DOHH2 (cell line): ENCODE results near the gene CHCHD6.

Source experiments
- H3F3A ChIP-seq: fragments of 200-600 bp; sonication (generic), shearing (Covaris generic); 2 replicates; pipeline ENCODE4 v1.6.0; 2016; ENCODE audit warnings: antibody characterized with exemption, mild to moderate bottlenecking; ENCODE audit not compliant: control insufficient read depth, insufficient read depth
- H3K27ac ChIP-seq: fragments of 200-600 bp; sonication (generic); 2 replicates; pipeline ENCODE4 v1.5.1; 2014; ENCODE audit warnings: low read depth, mild to moderate bottlenecking, low read length, moderate library complexity
- H3K27me3 ChIP-seq: fragments of 200-600 bp; sonication (generic); 2 replicates; pipeline ENCODE4 v1.6.1; 2014; ENCODE audit warnings: mild to moderate bottlenecking, low read length, mixed read lengths; ENCODE audit not compliant: control insufficient read depth
- H3K36me3 ChIP-seq: fragments of 200-600 bp; sonication (generic); 2 replicates; pipeline ENCODE4 v1.6.1; 2014; ENCODE audit warnings: mild to moderate bottlenecking, low read length, moderate library complexity, mixed read lengths; ENCODE audit not compliant: control insufficient read depth
- H3K4me1 ChIP-seq: fragments of 200-600 bp; sonication (generic); 2 replicates; pipeline ENCODE4 v1.6.1; 2014; ENCODE audit warnings: mild to moderate bottlenecking, low read length, mixed read lengths; ENCODE audit not compliant: control insufficient read depth
- H3K4me2 ChIP-seq: fragments of 200-600 bp; sonication (generic); 2 replicates; pipeline ENCODE4 v1.6.0; 2014; ENCODE audit warnings: mild to moderate bottlenecking, low read length, moderate library complexity
- H3K4me3 ChIP-seq: fragments of 200-600 bp; sonication (generic); 2 replicates; pipeline ENCODE4 v1.5.1; 2014; ENCODE audit warnings: mild to moderate bottlenecking, low read length, mixed read lengths
- H3K79me2 ChIP-seq: fragments of 200-600 bp; sonication (generic); 2 replicates; pipeline ENCODE4 v1.6.1; 2014; ENCODE audit warnings: mild to moderate bottlenecking, low read length, mixed read lengths; ENCODE audit not compliant: control insufficient read depth
- H3K9me2 ChIP-seq: fragments of 200-600 bp; sonication (generic); replicated peaks from 2 replicates; pipeline ENCODE4 v1.6.1; 2014; ENCODE audit warnings: mild to moderate bottlenecking, low read length, mixed read lengths; ENCODE audit not compliant: control insufficient read depth
- H3K9me3 ChIP-seq: fragments of 200-600 bp; sonication (generic); 2 replicates; pipeline ENCODE4 v1.6.1; 2014; ENCODE audit warnings: antibody characterized with exemption, low read length, mixed read lengths; ENCODE audit not compliant: control insufficient read depth, insufficient read depth
- H4K20me1 ChIP-seq: fragments of 200-600 bp; sonication (generic); 2 replicates; pipeline ENCODE4 v1.6.0; 2014; ENCODE audit warnings: low read depth, mild to moderate bottlenecking, antibody characterized with exemption, low read length, moderate library complexity; ENCODE audit not compliant: control insufficient read depth, insufficient read depth
- CTCF ChIP-seq: fragments of 200-600 bp; sonication (generic); IDR thresholded peaks from one replicate; pipeline ENCODE4 v1.5.1; 2014; ENCODE audit warnings: antibody characterized with exemption, mild to moderate bottlenecking, low read depth, low read length; ENCODE audit not compliant: poor library complexity, severe bottlenecking
- EZH2phosphoT487 ChIP-seq: fragments of 200-600 bp; sonication (generic); IDR thresholded peaks from 2 replicates; pipeline ENCODE4 v1.6.1; 2017; ENCODE audit warnings: borderline replicate concordance, mild to moderate bottlenecking, antibody characterized with exemption, low read length, moderate library complexity, mixed read lengths

Gene CHCHD6

GRCh38 chr3:127006781-127007436, 302.9 kb downstream of the CHCHD6 start:
- no peaks in the 10 kb centered on the region for H3K9me3 ChIP-seq
- H3K27ac ChIP-seq, result no peak overlapping the region
- no peaks in the 10 kb centered on the region for H3K27me3 ChIP-seq
- no peaks in the 10 kb centered on the region for H3K79me2 ChIP-seq
- no peak overlapping the region for H3K4me3 ChIP-seq
- no peaks in the 10 kb centered on the region for H3K9me2 ChIP-seq
- H4K20me1 ChIP-seq, result no peaks in the 10 kb centered on the region
- no peaks in the 10 kb centered on the region for H3K4me1 ChIP-seq
- H3F3A ChIP-seq, result no peaks in the 10 kb centered on the region
- no peak overlapping the region for H3K4me2 ChIP-seq
- no peaks in the 10 kb centered on the region for H3K36me3 ChIP-seq
- no peak for TF ChIP-seq CTCF
- TF ChIP-seq EZH2phosphoT487, result no peak

- H3K9me3 ChIP-seq, result no peaks in the 10 kb centered on the region
- no peaks in the 10 kb centered on the region for H4K20me1 ChIP-seq
- no peaks in the 10 kb centered on the region for H3K9me2 ChIP-seq
- no peaks in the 10 kb centered on the region for H3K36me3 ChIP-seq
- no peaks in the 10 kb centered on the region for H3K27me3 ChIP-seq
- H3K27ac ChIP-seq, result no peak overlapping the region
- H3K4me3 ChIP-seq, result no peak overlapping the region
- H3K4me1 ChIP-seq, result no peaks in the 10 kb centered on the region
- TF ChIP-seq CTCF (no peak), EZH2phosphoT487 (no peak)
- H3K4me2 ChIP-seq, result no peak overlapping the region
- no peaks in the 10 kb centered on the region for H3F3A ChIP-seq
- H3K79me2 ChIP-seq, result no peaks in the 10 kb centered on the region
Observed at GRCh38 chr3:127008236-127008635, 304.2 kb downstream of the CHCHD6 start.

GRCh38 chr3:127009531-127009930, 305.5 kb downstream of the CHCHD6 start:
- Histone ChIP-seq H3F3A (no peaks in the 10 kb centered on the region), H3K36me3 (no peaks in the 10 kb centered on the region), H3K4me1 (no peaks in the 10 kb centered on the region), H3K27me3 (no peaks in the 10 kb centered on the region), H3K9me2 (no peaks in the 10 kb centered on the region), H3K4me2 (no peak overlapping the region), H3K4me3 (no peak overlapping the region), H4K20me1 (no peaks in the 10 kb centered on the region), H3K9me3 (no peaks in the 10 kb centered on the region), H3K79me2 (no peaks in the 10 kb centered on the region), H3K27ac (no peak overlapping the region)
- TF ChIP-seq CTCF, result no peak
- TF ChIP-seq EZH2phosphoT487, result no peak
